ENCODE data around the gene OPCML.

Gene OPCML

GRCh38 chr11:132704781-132705375, 827.4 kb downstream of the OPCML start:
- DNase-seq (ENCODE audit: low read depth in 2 of 2, low spot score in 1 of 2): no peak

- no peak for DNase-seq (ENCODE audit: low read depth in 2 of 2, low spot score in 1 of 2)
Measured at GRCh38 chr11:132692891-132693290, 839.4 kb downstream of the OPCML start.

GRCh38 chr11:132691848-132692550, 840.3 kb downstream of the OPCML start:
- no peak for DNase-seq (ENCODE audit: low read depth in 2 of 2, low spot score in 1 of 2)

GRCh38 chr11:132686886-132687285, 845.4 kb downstream of the OPCML start:
- no peak for DNase-seq (ENCODE audit: low read depth in 2 of 2, low spot score in 1 of 2)

- DNase-seq (ENCODE audit: low read depth in 2 of 2, low spot score in 1 of 2): no peak
Measured at GRCh38 chr11:132685174-132685611, 847.1 kb downstream of the OPCML start.

- no peak for DNase-seq (ENCODE audit: low read depth in 2 of 2, low spot score in 1 of 2)
Measured at GRCh38 chr11:132683602-132684001, 848.7 kb downstream of the OPCML start.

GRCh38 chr11:132681971-132682370, 850.3 kb downstream of the OPCML start:
- no peak for DNase-seq (ENCODE audit: low read depth in 2 of 2, low spot score in 1 of 2)

GRCh38 chr11:132680584-132680983, 851.7 kb downstream of the OPCML start:
- no peak for DNase-seq (ENCODE audit: low read depth in 2 of 2, low spot score in 1 of 2)

GRCh38 chr11:132674151-132674550, 858.1 kb downstream of the OPCML start:
- DNase-seq (ENCODE audit: low read depth in 2 of 2, low spot score in 1 of 2): no peak

- DNase-seq (ENCODE audit: low read depth in 2 of 2, low spot score in 1 of 2): no peak
Measured at GRCh38 chr11:132671851-132672370, 860.4 kb downstream of the OPCML start.

- no peak for DNase-seq (ENCODE audit: low read depth in 2 of 2, low spot score in 1 of 2)
Measured at GRCh38 chr11:132670921-132671675, 861.2 kb downstream of the OPCML start.

- no peak for DNase-seq (ENCODE audit: low read depth in 2 of 2, low spot score in 1 of 2)
Measured at GRCh38 chr11:132669949-132670348, 862.4 kb downstream of the OPCML start.

- DNase-seq (ENCODE audit: low read depth in 2 of 2, low spot score in 1 of 2): no peak
Measured at GRCh38 chr11:132665205-132665604, 867.1 kb downstream of the OPCML start.

GRCh38 chr11:132658696-132659095, 873.6 kb downstream of the OPCML start:
- no peak for DNase-seq (ENCODE audit: low read depth in 2 of 2, low spot score in 1 of 2)

- no peak for DNase-seq (ENCODE audit: low read depth in 2 of 2, low spot score in 1 of 2)
Measured at GRCh38 chr11:132658004-132658403, 874.3 kb downstream of the OPCML start.

GRCh38 chr11:132655187-132655855, 877.0 kb downstream of the OPCML start:
- no peak for DNase-seq (ENCODE audit: low read depth in 2 of 2, low spot score in 1 of 2)

- no peak for DNase-seq (ENCODE audit: low read depth in 2 of 2, low spot score in 1 of 2)
Measured at GRCh38 chr11:132653237-132653636, 879.1 kb downstream of the OPCML start.

- DNase-seq (ENCODE audit: low read depth in 2 of 2, low spot score in 1 of 2): no peak
Measured at GRCh38 chr11:132650969-132651720, 881.2 kb downstream of the OPCML start.

GRCh38 chr11:132649277-132649676, 883.0 kb downstream of the OPCML start:
- no peak for DNase-seq (ENCODE audit: low read depth in 2 of 2, low spot score in 1 of 2)

GRCh38 chr11:132648851-132649250, 883.5 kb downstream of the OPCML start:
- no peak for DNase-seq (ENCODE audit: low read depth in 2 of 2, low spot score in 1 of 2)

GRCh38 chr11:132646890-132647289, 885.4 kb downstream of the OPCML start:
- no peak for DNase-seq (ENCODE audit: low read depth in 2 of 2, low spot score in 1 of 2)
